ENCODE results near the gene RAB3D. TPM values are rescaled to one million over a fixed set of nuclear protein-coding genes. Genes with fewer than 3 reads are reported as not detected.

Gene RAB3D
- total RNA-seq, 1 experiment from 2014 or later, result 35.0 TPM

DNA sequence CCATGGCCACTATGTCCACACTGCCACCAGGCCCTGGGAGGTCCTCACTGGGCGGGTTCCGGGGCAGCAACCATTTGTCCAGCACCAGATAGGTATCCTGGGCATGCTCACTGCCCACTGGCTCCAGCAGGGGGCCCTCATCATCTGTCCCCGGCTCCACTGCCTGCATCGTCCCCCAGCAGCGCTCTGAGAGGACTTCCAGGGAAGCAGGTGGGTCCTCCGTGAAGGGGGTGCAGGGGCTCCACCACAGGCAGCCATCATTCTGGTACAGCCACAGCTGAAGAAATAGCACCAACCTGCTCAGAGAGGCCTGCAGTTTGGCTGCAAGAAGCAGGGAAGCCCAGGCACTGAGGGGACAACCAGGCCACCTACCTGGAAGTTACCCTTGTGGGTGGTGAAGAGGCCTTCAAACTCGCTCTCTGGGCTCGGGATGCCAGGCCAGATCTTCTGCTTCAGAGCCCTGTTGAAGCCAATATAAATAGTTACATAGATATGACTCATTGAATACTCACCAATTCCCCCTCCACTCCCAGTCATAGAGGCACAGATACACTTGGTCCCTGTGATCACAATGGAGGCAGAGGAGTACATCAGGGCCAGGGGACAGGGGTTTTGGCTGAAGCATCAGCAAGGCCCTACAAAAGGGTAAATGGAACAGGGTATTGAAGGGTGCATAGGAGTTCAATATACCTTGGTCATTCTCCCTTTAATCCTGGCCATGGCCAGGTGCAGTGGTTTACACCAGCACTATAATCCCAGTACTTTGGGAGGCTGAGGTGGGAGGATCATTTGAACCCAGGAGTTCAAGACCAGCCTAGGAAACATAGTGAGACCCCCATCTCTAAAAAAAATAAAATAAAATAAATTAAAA is 39.1 kb upstream of the RAB3D start:
- Histone ChIP-seq H3K9me2 (ENCODE audit: insufficient read depth) (no peaks in the 10 kb centered on the region), H3K4me1 (replicated peaks; ENCODE audit: insufficient read depth) (peaks cover 63% of the 10 kb centered on the region), H2AFZ (no peak overlapping the region), H3K79me2 (ENCODE audit: low read depth) (peaks cover 22% of the 10 kb centered on the region), H3K9me3 (ENCODE audit: insufficient read depth, low read depth) (no peaks in the 10 kb centered on the region), H3K4me3 (no peak overlapping the region), H3K27me3 (ENCODE audit: insufficient read depth, low read depth) (no peaks in the 10 kb centered on the region), H3K27ac (peak overlapping the region; percentile 37), H3F3A (ENCODE audit: insufficient read depth, low read depth) (peaks cover 50% of the 10 kb centered on the region), H3K36me3 (ENCODE audit: low read depth) (no peaks in the 10 kb centered on the region), H3K4me2 (peak overlapping the region; percentile 58), H4K20me1 (ENCODE audit: insufficient read depth) (no peaks in the 10 kb centered on the region)
- ChIA-PET POLR2A (ENCODE audit: unreplicated experiment) (no interaction called here), CTCF (interaction anchor here (0.5 to 1.8 kb wide), 4 partner anchors 44 to 85 kb away, joined by 3 to 7 read pairs (median 5); no protein-coding TSS in a partner anchor)
- DNase-seq, result peak; percentile 51 to 88
- TF ChIP-seq EZH2 (IDR thresholded peaks at IDR 0.05; ENCODE audit: low read depth), result no peak
- TF ChIP-seq, protein P1, sequence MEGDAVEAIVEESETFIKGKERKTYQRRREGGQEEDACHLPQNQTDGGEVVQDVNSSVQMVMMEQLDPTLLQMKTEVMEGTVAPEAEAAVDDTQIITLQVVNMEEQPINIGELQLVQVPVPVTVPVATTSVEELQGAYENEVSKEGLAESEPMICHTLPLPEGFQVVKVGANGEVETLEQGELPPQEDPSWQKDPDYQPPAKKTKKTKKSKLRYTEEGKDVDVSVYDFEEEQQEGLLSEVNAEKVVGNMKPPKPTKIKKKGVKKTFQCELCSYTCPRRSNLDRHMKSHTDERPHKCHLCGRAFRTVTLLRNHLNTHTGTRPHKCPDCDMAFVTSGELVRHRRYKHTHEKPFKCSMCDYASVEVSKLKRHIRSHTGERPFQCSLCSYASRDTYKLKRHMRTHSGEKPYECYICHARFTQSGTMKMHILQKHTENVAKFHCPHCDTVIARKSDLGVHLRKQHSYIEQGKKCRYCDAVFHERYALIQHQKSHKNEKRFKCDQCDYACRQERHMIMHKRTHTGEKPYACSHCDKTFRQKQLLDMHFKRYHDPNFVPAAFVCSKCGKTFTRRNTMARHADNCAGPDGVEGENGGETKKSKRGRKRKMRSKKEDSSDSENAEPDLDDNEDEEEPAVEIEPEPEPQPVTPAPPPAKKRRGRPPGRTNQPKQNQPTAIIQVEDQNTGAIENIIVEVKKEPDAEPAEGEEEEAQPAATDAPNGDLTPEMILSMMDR (conservative IDR thresholded peaks at IDR 0.05), result peak; percentile 67
- intact Hi-C loops (cut with micrococcal nuclease; ENCODE audit: unreplicated experiment), result loop anchor here (5.0 kb wide), 1 partner anchor 44 kb away; no protein-coding TSS in a partner anchor
- BruUV-seq (replicated peaks), result no TSS peak

DNA sequence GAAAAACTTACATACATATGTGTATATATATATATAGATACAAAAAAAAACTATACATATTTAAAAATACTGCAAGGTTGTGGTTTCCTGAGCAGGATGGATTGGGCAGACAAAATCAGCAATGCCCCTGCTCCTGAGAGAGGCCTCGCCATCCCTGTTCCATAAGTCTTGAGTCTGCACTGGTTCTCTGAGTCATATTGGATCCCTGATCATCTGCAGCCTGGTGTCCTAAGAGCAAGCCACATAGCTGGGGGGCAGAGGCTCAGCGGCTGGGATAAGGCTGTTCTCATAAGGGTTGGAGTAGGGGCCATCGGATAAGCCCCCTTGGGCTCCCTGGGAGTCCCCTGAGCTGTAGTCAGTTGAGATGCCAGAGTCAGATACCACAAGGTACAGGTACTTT is 38.3 kb upstream of the RAB3D start:
- POLR2A ChIA-PET (ENCODE audit: unreplicated experiment), result interaction anchor here (0.6 to 0.7 kb wide), 4 partner anchors 33 to 368 kb away, joined by 3 to 6 read pairs (median 4); no protein-coding TSS in a partner anchor
- no peak for TF ChIP-seq EZH2 (IDR thresholded peaks at IDR 0.05; ENCODE audit: low read depth)
- TF ChIP-seq, protein P1 (conservative IDR thresholded peaks at IDR 0.05), result no peak
- Histone ChIP-seq H3K27me3 (ENCODE audit: insufficient read depth, low read depth) (no peaks in the 10 kb centered on the region), H3K9me2 (ENCODE audit: insufficient read depth) (no peaks in the 10 kb centered on the region), H3F3A (ENCODE audit: insufficient read depth, low read depth) (peaks cover 50% of the 10 kb centered on the region), H2AFZ (no peak overlapping the region), H4K20me1 (ENCODE audit: insufficient read depth) (no peaks in the 10 kb centered on the region), H3K4me1 (replicated peaks; ENCODE audit: insufficient read depth) (peaks cover 55% of the 10 kb centered on the region), H3K4me3 (no peak overlapping the region), H3K4me2 (peak overlapping the region; percentile 90), H3K9me3 (ENCODE audit: insufficient read depth, low read depth) (no peaks in the 10 kb centered on the region), H3K36me3 (ENCODE audit: low read depth) (no peaks in the 10 kb centered on the region), H3K27ac (peak overlapping the region; percentile 37), H3K79me2 (ENCODE audit: low read depth) (peaks cover 22% of the 10 kb centered on the region)
- intact Hi-C loops (cut with micrococcal nuclease; ENCODE audit: unreplicated experiment), result loop anchor here (5.0 kb wide), 1 partner anchor 45 kb away; no protein-coding TSS in a partner anchor
- CTCF ChIA-PET, result interaction anchor here (1.8 kb wide), 1 partner anchor 84 kb away, joined by 6 read pairs; no protein-coding TSS in a partner anchor
- no TSS peak for BruUV-seq (replicated peaks)
- no peak for DNase-seq

DNA sequence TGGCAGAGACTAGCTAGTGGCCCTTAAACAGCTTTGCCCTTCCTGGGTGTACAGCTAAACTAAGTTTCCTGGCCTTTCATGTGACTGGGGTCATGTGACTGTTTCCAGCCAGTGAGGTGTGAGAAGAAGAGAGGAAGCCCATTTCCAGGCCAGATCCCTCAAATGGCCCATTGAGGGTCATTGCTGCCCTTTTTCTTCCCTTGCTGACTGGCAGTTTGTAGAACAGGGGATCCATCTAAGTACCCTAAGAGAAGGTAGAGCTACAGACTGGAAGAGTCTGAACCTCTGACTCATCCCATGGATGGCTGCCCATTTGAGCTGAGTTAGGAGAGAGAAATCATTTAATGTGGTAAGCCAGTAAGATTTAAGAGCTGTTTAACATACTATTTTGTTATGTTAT is 37.8 kb upstream of the RAB3D start:
- Histone ChIP-seq H3K9me3 (ENCODE audit: insufficient read depth, low read depth) (no peaks in the 10 kb centered on the region), H3K4me1 (replicated peaks; ENCODE audit: insufficient read depth) (peaks cover 55% of the 10 kb centered on the region), H3F3A (ENCODE audit: insufficient read depth, low read depth) (peaks cover 50% of the 10 kb centered on the region), H3K36me3 (ENCODE audit: low read depth) (no peaks in the 10 kb centered on the region), H3K4me3 (0 out of 2 replicates have a peak overlapping the region, but pooled peaks have one; percentile 9), H3K27ac (no peak overlapping the region; the same call in 1 of the 2 replicates), H3K79me2 (ENCODE audit: low read depth) (peaks cover 22% of the 10 kb centered on the region), H3K9me2 (ENCODE audit: insufficient read depth) (no peaks in the 10 kb centered on the region), H3K4me2 (peak overlapping the region; percentile 90), H2AFZ (no peak overlapping the region), H4K20me1 (ENCODE audit: insufficient read depth) (no peaks in the 10 kb centered on the region), H3K27me3 (ENCODE audit: insufficient read depth, low read depth) (no peaks in the 10 kb centered on the region)
- ChIA-PET CTCF (interaction anchor here (1.8 kb wide), 1 partner anchor 83 kb away, joined by 6 read pairs; no protein-coding TSS in a partner anchor), POLR2A (ENCODE audit: unreplicated experiment) (interaction anchor here (0.6 to 0.7 kb wide), 4 partner anchors 33 to 368 kb away, joined by 3 to 6 read pairs (median 4); no protein-coding TSS in a partner anchor)
- TF ChIP-seq, protein P1 (conservative IDR thresholded peaks at IDR 0.05), result no peak
- no peak for TF ChIP-seq EZH2 (IDR thresholded peaks at IDR 0.05; ENCODE audit: low read depth)
- intact Hi-C loops (cut with micrococcal nuclease; ENCODE audit: unreplicated experiment), result loop anchor here (5.0 kb wide), 1 partner anchor 45 kb away; no protein-coding TSS in a partner anchor
- DNase-seq, result peak; percentile 14 to 69
- BruUV-seq (replicated peaks), result no TSS peak
